Body of pancreas (tissue), 4 donors: ENCODE measurements around the gene CLN3. TPM values are rescaled to one million over a fixed set of nuclear protein-coding genes. Genes with fewer than 3 reads are reported as not detected.
"Not testable (repeated sequence)": the region's sequence is repeated elsewhere in the genome, so short reads cannot be mapped to it uniquely, and the experiment has no call there.

Experiments
- ATAC-seq: fragments of 150-250 bp; one replicate; pipeline ENCODE4 v1.9.1; 2016
- DNase-seq, 4 donors: peaks; one replicate each; pipeline ENCODE4 v3.0.0-alpha.2; 2019
- H3K27ac ChIP-seq, 4 donors: fragments of 200-600 bp; sonication (generic); 1 replicate in 3 of 4; 2 replicates in 1 of 4; pipeline versions ENCODE4 v1.5.1 to v1.6.1; 2016 to 2019; ENCODE audit warnings: mild to moderate bottlenecking in 1 of 4, mixed read lengths in 1 of 4, moderate library complexity in 1 of 4
- H3K27me3 ChIP-seq, 2 donors: fragments of 200-600 bp; sonication (generic); one replicate each; pipeline ENCODE4 v1.6.0; 2016; ENCODE audit warnings: mild to moderate bottlenecking in 1 of 2
- H3K36me3 ChIP-seq, 2 donors: fragments of 200-600 bp; sonication (generic); replicated peaks in 1 of 2; 2 replicates each; pipeline ENCODE4 v1.5.1; 2016; ENCODE audit warnings: low read depth in 2 of 2; ENCODE audit not compliant: insufficient read depth in 1 of 2
- H3K4me1 ChIP-seq: fragments of 200-600 bp; sonication (generic); one replicate; pipeline ENCODE4 v1.6.0; 2016
- H3K4me3 ChIP-seq, 2 donors: fragments of 200-600 bp; sonication (generic); 1 replicate in 1 of 2; 2 replicates in 1 of 2; pipeline ENCODE4 v1.5.1; 2016 to 2019
- H3K9me3 ChIP-seq, 3 donors: fragments of 200-600 bp; sonication (generic); 1 replicate in 2 of 3; 2 replicates in 1 of 3; pipeline ENCODE4 v1.5.1; 2016
- POLR2A ChIP-seq, 3 donors: fragments of 450-650 bp; IDR thresholded peaks; one replicate each; pipeline ENCODE4 v1.6.1; 2016; ENCODE audit warnings: antibody characterized with exemption in 3 of 3, mild to moderate bottlenecking in 2 of 3
- WGBS, 2 donors: methylation state at CpG; one replicate each; pipeline ENCODE4 v1.1.5; 2017; 5-methylcytosine and 5-hydroxymethylcytosine counted together
- intact Hi-C: fragments of 100-400 bp; cut with DNase I; formaldehyde crosslinking; loops from one replicate; pipeline ENCODE4 v1.15.1; 2023
- total RNA-seq, 2 donors: library from RNA; depleted of rRNA; stranded (reverse); fragments of >200 nt; gene quantifications; one replicate each; pipeline ENCODE4 v1.1.0, GENCODE V29; 2016
- TF ChIP-seq, protein P1 (sequence below), 7 experiments: fragments of 450-650 bp in 4 of 7; fragments of 200-600 bp in 3 of 7; sonication (generic) in 3 of 7; IDR thresholded peaks; one replicate each; pipeline ENCODE4 v1.5.1; 2016 to 2019; ENCODE audit warnings: antibody characterized with exemption in 7 of 7

The CLN3 gene
- total RNA-seq, 2 donors from 2014 or later, result 28.0 to 29.6 TPM

DNA sequence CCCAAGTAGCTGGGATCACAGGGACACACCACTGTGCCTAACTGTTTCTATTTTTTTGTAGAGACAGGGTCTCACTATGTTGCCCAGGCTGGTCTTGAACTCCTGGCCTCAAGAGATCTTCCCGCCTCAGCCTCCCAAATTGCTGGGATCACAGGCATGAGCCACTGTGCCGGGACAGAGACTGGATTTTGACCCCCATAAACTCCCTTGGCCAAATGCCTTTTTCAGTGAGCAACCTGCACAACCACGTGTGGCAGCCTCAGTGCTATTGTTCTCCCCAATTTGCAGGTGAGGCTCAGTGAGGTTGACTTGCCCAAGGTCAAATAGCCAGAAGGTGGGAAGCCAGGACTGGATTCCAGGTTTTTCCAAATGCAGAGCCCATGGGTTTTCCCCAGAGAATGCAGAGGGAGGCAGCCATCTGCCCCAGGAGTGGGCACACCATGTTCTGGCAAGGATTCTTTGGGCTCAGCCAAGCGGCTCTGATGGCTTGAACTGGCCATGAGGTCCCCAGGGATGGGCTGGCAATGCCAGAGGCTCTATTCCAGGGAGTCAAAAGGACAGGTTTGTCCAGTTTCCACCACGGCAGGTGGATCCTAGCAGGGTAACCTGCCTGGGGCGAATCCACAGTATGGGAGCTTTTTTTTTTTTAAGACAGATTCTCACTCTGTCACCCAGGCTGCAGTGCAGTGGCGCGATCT is 13.0 kb upstream of the CLN3 start:
- Histone ChIP-seq H3K27ac (no peak overlapping the region), H3K36me3 (no peaks in the 10 kb centered on the region), H3K4me1 (peaks cover 5% of the 10 kb centered on the region), H3K9me3 (no peaks in the 10 kb centered on the region), H3K4me3 (no peak overlapping the region), H3K27me3 (no peaks in the 10 kb centered on the region)
- peak in 1 of 4 donors; percentile 21 for DNase-seq
- no peak for TF ChIP-seq POLR2A (IDR thresholded peaks at IDR 0.05)
- TF ChIP-seq, protein P1, sequence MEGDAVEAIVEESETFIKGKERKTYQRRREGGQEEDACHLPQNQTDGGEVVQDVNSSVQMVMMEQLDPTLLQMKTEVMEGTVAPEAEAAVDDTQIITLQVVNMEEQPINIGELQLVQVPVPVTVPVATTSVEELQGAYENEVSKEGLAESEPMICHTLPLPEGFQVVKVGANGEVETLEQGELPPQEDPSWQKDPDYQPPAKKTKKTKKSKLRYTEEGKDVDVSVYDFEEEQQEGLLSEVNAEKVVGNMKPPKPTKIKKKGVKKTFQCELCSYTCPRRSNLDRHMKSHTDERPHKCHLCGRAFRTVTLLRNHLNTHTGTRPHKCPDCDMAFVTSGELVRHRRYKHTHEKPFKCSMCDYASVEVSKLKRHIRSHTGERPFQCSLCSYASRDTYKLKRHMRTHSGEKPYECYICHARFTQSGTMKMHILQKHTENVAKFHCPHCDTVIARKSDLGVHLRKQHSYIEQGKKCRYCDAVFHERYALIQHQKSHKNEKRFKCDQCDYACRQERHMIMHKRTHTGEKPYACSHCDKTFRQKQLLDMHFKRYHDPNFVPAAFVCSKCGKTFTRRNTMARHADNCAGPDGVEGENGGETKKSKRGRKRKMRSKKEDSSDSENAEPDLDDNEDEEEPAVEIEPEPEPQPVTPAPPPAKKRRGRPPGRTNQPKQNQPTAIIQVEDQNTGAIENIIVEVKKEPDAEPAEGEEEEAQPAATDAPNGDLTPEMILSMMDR (IDR thresholded peaks at IDR 0.05), result no peak
- intact Hi-C loops, result no loop called here
- WGBS, 2 donors, result 66 to 70% methylated on average over 5 to 8 of the region's 8 CpGs
- ATAC-seq, result peak; percentile 52

DNA sequence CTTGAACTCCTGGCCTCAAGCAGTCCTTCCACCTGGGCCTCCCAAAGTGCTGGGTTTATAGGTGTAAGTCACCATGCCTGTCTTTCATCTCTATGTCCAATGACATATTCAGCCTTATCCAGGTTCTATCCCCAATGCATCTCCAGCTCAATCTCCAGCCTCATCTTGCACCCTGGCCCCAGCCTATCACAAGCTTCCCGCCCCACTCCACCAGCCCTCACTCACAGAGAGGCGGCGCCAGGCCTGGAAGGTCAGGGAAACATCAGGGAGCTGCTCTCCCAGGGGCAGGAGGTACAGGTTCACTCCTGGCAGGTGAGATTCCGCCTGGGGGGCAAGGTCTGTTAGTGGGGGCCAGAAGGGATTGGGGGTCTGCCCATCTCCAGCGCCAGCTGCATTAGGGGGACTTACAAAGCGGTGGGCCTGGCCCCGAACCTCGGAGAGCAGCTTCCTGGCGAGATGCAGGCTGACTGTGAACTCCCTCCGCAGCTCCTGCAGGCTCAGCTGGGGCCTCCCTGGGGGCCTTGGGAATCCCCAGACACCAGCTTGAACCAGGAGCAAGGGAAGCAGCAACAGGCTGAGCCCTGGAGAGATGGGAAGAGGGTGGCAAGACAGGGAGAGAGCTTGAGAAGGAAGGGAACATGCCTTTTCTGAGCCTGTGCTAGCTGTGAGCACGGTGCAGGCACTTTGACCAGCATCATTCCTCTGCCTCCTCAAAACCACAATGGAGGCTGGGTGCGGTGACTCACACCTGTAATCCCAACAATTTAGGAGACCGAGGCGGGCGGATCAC is 11.8 kb upstream of the CLN3 start:
- H3K4me1 ChIP-seq, result peaks cover 5% of the 10 kb centered on the region
- 81 to 91% methylated on average over 15 of the region's 15 CpGs for WGBS, 2 donors
- DNase-seq (no peak), ATAC-seq (no peak)
- H3K9me3 ChIP-seq, result no peaks in the 10 kb centered on the region
- intact Hi-C loops, result no loop called here
- no peak for TF ChIP-seq POLR2A (IDR thresholded peaks at IDR 0.05)
- TF ChIP-seq, protein P1 (IDR thresholded peaks at IDR 0.05), result no peak
- H3K4me3 ChIP-seq, result no peak overlapping the region
- no peaks in the 10 kb centered on the region for H3K36me3 ChIP-seq
- H3K27me3 ChIP-seq, result no peaks in the 10 kb centered on the region
- no peak overlapping the region for H3K27ac ChIP-seq

DNA sequence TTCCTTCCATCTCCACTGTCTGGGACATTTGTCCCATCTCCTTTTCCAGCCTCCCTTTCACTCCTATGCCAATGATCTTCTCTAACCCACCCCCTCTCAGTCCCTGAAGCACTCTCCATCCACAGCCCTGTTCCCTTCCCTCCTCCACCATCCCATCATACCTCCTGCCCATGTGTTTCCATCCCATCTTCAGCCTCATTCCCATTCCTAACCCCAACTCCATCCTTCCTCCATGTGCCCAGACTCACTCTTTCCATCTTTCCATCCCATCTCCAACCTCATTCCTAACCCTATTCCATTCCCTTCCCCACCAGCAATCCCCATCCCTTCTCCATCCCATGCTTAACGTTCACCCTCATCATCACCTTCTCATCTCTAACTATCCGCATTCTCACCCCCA is 10.4 kb upstream of the CLN3 start:
- TF ChIP-seq POLR2A (IDR thresholded peaks at IDR 0.05), result no peak
- TF ChIP-seq, protein P1 (IDR thresholded peaks at IDR 0.05), result peak in 1 of 7 experiments; percentile 3
- WGBS, 2 donors, result 63 to 64% methylated on average over 2 of the region's 2 CpGs
- no peaks in the 10 kb centered on the region for H3K27me3 ChIP-seq
- intact Hi-C loops, result no loop called here
- H3K4me1 ChIP-seq, result peaks cover 5% of the 10 kb centered on the region
- H3K4me3 ChIP-seq, result no peak overlapping the region
- H3K9me3 ChIP-seq, result no peaks in the 10 kb centered on the region
- no peak overlapping the region for H3K27ac ChIP-seq
- H3K36me3 ChIP-seq, result no peaks in the 10 kb centered on the region
- DNase-seq (no peak), ATAC-seq (no peak)

DNA sequence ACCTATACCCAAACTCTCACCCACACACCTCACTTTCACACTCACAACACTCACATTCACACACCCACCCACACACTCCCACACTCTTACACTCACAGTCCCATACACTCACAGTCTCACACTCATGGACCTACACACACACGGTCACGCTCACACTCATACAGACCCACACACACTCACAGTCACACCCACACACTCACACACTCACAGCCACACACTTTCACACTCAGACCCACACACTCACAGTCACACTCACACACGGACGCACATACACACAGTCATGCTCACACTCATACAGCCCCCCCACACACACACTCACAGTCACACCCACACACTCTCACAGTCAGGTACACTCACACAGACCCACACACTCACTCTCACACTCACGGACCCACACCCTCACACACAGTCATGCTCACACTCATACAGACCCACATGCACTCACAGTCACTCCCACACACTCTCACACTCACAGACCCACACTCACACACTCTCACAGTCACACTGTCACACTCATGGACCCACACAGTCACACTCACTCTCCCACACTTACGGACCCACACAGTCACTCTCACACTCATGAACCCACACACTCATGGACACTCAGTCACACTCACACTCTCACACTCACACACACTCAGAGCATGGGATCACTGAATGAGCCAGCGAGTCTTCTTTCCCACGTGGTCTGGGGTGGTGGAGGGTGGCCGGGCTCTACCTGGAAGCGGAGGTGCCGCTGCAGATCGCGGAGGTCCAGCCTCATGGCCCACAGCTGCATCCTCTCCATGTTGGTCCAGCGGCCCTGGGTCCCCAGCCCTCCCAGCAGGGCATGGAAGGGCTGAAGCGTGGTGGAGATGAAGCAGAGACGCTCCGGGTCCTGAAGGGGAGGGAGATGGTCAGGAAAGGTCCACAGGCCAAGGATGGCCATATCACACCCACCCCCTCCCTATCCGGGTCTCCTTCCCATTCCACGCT is 9.7 kb upstream of the CLN3 start:
- 80 to 84% methylated on average over 11 to 19 of the region's 19 CpGs for WGBS, 2 donors
- Histone ChIP-seq H3K36me3 (no peaks in the 10 kb centered on the region), H3K4me1 (peaks cover 5% of the 10 kb centered on the region), H3K4me3 (no peak overlapping the region), H3K27me3 (no peaks in the 10 kb centered on the region), H3K27ac (no peak overlapping the region), H3K9me3 (no peaks in the 10 kb centered on the region)
- no peak for TF ChIP-seq POLR2A (IDR thresholded peaks at IDR 0.05)
- TF ChIP-seq, protein P1 (IDR thresholded peaks at IDR 0.05), result no peak
- intact Hi-C loops, result no loop called here
- no peak for ATAC-seq
- no peak for DNase-seq

DNA sequence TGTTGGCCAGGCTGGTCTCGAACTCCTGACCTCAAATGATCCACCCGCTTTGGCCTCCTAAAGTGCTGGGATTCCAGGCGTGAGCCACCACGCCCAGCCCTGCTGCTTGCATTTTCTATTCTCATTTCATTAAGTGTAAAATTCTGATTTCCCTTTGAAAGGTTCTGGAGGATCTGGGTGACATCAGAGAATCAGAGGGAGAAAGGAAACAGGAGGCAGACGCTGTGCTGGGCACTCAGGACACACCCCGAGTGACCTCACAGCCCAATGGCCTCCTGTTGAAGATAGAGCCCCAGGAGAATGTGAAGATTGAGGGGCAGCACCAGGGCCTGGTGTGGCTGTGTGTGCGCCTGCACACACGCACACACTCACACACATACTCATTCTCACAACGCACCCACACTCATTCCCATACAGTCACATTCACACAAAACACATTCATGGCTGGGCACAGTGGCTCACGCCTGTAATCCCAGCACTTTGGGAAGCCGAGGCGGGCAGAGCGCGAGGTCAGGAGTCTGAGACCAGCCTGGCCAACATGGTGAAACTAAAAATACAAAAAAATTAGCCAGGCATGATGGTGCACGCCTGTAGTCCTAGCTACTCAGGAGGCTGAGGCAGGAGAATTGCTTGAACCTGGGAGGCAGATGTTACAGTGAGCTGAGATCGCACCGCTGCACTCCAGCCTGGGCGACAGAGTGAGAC is 8.8 kb upstream of the CLN3 start:
- H3K27ac ChIP-seq, H3K9me3 ChIP-seq, H3K4me3 ChIP-seq, ATAC-seq, DNase-seq, H3K36me3 ChIP-seq, intact Hi-C loops, H3K4me1 ChIP-seq, H3K27me3 ChIP-seq: not testable (repeated sequence)
- WGBS, 2 donors, result 84 to 87% methylated on average over 18 of the region's 18 CpGs
